Activated CD8-positive, alpha-beta memory T cell treated with anti-CD3 and anti-CD28 coated beads for 4 hours (primary cell): Measurements from ENCODE around the gene HMG20A.

Experiments used
- DNase-seq, 2 donors: peaks; one replicate each; pipeline ENCODE4 v3.0.0-alpha.2; 2020; ENCODE audit warnings: low read depth in 2 of 2

HMG20A gene

DNA sequence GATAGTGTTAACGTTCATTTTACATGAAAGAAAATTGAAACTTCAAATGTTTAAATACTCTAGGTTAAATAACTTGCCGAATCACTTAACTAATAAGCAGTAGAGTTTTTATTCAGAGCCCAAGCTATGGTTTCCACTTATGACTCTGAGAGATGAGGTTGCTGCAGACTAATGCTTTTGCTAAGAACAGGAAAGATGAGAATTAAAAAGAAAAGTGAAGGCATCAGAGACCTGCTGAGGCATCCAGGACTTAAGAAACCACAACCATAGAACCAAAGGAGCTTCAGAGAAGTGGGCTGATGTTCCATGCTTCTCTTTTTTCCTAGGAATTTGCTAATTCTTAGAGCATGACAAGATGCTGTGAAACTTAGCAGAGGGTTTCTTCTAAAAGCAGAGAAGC, 9.5 kb downstream of the HMG20A start:
- DNase-seq: no peak

DNA sequence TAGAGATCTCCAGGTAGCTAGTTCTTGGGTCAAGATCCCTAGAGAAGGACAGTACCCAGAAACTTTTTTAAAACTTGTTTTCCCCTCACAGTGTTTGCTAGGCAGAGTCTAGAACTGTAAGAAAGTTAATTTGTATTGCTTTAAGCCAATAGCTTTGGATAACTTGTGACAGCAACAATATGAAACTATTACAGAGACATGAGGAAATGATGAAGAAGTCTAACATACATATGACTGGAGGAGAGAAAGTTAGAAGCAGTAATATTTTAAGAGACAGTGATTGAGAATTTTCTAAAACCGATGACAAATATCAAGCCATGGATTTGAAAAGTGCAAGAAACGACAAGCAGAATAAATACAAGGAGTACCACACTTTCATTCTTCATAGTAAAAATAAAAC, 10.0 kb downstream of the HMG20A start:
- DNase-seq: no peak

DNA sequence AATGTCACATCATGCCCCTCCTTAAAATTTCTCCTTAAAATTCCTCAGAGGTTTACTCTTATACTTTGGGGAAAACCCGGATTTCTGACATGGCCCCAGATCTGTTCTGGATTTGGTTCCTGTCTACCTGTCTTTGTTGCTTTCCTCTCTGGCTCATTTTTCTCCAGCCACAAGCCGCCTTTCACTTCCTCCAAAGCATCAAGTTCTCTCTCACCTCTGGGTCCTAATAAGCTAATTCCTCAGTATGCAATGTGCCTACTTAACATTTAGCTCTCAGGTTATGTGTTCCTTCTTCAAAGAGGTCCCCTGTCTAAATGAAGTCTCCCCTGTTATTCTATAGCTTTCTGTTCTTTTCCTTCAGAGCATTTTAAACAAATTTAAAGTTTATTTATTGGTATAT, 16.1 kb downstream of the HMG20A start:
- DNase-seq: no peak

DNA sequence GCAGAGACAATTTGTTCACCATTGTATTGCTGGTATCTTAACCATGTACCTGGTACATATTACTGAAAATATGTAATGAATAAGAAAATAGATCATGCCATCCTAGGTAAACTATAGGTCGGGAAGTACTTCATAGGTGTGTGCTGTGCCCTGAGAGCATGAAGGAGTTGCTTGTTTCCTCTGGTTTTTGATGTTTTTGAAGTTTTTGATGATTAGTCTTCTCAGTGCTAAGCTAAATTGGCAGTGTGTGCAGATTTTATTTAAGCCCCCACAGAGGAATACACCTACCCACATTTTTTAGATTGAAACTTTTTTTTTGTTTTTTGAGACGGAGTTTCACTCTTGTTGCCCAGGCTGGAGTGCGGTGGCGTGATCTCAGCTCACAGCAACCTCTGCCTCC, 16.6 kb downstream of the HMG20A start:
- no peak for DNase-seq

DNA sequence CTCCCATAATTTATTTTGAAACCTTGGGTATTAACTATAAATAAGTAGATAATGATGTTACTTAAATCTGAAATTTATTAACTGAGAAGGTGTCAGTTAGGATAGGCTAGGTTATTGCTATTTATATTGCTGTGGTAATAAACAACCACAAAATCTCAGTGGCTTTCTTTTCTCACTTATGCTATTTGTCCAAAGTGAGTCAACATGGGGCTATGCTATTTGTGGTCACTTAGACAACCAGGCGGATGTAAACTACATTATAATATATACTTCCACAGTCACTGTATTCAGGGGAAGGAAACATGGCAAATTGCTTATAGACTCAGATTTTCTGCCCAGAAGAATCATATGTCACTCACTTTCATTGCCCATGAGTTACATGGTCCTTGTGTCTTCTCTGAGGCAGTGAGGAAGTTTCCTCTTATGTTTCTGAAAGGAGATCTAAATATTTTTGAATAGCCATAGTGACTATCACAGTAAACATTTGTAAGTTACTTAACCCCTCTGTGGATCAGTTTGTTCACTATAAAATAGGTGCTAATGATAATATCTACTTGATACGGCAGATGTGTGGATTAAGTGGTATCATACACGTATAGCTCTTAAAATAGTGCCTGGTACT, 19.8 kb downstream of the HMG20A start:
- DNase-seq: no peak

DNA sequence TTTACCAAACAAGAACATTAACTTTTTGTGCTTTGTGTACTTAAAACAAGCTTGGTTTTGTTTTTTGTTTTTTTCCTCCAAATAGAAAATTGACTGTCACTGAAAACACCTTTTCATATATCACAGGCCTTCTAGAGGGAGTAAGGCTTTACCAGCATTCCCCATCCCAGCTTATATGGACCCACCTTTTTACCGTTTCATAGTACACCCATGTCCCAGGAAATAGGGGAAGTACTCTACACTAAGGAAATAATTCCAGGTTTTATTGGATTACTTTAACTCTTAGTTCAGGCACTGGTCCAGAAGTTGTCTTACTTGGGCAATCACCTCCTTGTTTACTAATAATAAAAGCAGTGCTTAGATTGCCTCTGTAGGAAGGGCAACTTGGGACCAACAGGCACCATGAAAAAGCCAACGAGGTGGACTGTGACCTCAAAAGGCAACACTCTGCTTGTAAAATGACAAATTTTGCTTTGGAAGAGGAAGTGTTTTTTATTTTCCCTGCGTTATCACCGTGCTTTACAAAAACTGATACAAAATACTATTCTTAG, 26.2 kb downstream of the HMG20A start:
- DNase-seq: no peak

DNA sequence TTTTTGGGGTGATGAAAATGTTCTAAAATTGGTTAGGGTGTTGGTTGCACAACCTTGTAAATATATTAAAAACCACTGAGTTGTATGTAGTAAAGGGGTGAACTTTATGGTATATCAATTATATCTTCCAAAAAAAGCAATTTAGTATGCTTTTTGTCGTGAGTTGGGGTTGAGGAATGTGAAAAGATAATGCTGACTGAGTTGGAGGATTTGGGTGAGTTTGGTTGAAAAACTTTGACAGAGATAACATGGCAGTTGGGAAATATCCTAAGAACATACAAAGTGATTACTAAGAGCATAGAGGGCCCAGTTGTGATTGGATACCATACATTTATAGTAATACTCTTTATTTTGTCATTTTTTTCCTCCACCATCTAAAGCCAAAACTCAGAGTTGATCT, 33.6 kb downstream of the HMG20A start:
- no peak for DNase-seq

DNA sequence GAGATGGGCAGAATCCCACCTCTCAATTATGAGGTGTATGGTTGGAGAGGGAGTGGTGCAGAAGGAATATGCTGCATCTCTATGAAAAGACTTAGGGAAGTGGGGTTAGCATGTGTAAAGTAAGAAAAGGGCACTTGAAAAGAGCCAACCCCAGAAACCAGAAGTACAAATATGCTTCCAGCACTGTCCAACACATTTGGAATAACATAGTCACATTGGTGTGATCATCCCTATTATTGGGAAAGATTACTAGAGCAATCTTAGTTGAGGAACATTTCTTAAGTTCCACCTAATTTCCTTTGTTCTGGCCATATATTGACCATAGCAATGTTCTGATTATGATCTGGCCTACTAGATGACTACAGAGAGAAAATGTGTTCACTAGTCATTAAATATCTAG, 34.3 kb downstream of the HMG20A start:
- no peak for DNase-seq

DNA sequence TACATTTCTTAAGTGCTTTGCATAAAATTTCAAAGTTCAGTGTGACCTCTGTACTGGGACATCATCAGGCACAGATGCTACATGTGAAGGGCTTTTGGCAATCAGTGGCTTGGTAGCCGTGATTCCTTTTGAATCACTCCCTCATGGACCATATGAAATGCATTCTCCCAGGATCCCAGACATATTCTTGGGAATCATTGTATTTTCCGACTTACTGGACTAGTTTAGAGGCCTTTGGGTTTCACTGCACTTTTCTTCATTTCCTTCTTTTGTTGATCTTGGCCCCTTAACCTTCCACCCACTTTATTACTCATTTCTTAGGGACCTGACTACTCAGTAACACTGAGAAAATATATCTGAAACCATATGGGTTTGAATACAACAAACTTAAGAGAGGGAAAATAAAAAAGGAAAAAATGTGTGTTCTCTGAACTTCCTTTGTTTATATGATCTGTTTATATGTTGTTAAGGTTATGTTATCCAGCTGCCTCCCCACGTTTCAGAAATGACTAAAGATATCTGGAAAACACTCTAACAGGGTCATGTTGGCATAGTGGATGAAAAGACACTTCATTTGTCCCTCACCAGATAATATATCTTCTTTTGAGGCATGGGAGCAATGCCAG, 35.1 kb downstream of the HMG20A start:
- DNase-seq: no peak

DNA sequence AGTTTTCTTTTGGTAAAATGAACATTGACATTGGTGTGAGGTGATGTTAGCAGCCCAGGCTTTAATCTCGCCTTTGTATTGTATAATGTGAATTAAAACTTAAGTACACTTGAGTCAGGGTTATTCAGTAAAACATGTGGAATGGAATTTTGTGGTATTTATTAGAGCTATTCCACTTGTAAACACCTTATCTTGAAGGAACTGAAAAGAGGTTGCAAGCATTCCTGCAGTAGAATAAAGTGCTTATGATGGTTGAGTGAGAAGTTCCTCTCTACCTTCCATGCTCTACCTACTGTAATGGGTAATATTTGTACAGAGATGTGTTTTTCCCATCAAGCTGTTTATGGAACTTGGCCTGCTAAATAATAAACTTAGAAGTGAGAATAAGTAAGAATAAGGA, 36.1 kb downstream of the HMG20A start:
- DNase-seq: no peak

DNA sequence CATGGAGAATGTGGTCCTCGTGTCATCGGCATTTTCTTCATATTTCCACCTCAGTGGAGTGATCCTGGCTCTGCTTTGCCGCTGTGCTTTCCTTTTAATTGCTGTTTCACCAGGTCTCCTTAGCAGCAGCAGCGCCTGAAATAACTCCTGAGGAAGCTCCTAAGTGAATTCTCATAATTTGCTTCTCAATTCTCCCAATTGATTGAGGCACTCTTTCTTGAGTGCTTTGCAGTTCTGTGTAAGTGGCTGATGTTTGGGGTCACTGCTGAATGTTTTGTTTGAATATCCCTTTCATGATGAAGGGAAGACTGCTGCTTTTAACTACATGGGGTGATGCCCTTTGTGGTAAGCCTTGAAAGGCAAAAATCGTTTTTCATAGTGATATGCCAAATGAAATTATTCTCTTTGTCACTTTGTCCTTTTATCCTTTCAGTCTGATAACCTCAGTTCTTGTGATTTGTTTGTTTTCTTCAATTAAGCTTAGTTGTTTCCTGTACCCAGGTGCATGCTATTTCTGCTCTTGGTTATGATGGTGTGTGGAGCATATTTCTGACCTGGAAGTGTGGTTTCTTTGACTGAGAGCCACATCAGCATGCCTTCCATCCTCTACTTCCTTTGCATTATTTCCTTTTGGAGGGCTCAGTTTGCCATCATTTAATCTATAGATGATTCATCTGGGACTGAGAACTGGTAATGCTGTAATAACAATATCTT, 36.7 kb downstream of the HMG20A start:
- no peak for DNase-seq

DNA sequence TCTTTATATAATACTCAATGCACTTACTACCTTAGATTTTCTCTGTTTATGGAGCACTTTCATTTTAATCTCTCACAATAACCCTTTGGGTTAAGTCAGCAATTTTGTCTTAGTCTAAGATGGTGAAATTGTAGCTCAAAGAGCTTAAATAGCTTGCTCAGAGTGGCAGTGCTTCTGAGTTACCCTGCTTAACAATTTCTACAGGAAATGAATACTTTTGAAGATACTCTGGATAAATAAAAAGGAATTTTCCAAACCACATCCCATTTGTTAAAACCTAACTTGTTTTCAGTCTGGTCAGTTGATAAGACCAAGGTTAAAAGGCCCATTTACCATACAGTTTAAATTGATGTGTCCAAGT, 37.2 kb downstream of the HMG20A start:
- DNase-seq: no peak

DNA sequence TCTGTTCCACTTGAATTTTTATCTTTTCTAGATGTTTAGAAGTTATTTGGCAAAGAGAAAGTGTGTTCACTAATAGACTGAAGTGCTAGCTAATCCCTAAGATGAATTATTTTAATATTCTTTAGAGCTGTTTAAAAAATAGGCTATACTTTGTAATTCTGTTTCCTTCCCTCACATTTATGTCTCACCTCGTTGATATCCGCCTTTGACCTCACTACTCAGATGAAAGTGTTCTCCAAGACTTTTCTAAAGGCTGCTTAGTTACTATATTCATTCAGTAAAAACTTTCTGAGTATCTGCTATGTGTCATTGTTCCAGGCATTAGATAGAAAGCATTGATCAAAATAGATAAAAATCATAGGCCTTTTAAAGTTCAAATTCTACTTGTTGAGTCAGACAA, 38.3 kb downstream of the HMG20A start:
- no peak for DNase-seq

DNA sequence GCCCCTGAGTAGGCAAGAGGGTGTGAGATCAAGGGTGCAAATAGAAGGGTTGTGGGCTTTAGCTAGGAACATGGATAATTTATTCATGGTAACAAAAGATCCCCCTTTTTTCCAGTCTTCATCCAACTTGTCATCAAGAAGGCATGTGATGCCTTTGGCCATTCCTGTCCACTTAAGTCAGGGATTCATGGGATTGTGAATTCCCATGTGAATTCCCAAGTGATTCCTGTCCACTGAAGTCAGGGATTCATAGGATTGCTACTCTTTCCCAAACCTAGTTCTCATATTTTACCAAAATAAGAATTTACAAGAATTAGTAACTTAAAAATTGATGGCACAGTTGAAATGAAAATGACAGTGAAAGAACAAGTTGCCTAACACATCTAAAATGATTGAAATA, 40.8 kb downstream of the HMG20A start:
- DNase-seq: no peak

DNA sequence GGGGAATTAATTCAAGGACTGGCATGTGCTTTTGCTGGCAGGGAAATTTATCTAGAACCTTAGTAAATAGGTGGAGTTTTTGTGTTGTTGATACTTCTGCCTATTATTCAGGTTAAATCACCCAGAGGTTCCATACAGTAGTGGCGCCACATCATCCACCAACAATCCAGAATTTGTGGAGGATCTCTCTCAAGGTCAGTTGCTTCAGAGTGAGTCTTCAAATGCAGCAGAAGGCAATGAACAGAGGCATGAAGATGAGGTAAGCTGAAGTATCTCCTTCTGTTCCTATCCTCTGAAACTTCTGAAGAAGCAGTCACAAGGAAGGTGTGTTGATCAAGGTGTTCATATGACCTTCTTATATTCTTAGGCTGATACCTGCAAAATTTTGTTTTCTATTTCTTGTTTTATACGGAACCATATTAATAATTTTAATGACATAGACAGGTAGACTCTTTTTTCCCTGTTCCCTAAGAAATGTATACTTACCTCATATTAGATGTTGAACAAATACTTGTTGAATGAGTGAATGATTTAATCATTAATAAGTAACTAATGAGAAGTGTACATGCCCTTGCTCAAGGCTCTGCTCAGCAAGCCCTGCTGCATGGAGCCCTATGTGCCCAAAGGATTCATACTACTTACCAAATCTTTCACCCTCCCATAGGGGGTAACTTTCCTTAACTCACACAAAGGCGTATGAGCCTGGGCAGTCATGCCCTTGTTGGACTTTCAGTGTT, 43.6 kb downstream of the HMG20A start:
- no peak for DNase-seq

DNA sequence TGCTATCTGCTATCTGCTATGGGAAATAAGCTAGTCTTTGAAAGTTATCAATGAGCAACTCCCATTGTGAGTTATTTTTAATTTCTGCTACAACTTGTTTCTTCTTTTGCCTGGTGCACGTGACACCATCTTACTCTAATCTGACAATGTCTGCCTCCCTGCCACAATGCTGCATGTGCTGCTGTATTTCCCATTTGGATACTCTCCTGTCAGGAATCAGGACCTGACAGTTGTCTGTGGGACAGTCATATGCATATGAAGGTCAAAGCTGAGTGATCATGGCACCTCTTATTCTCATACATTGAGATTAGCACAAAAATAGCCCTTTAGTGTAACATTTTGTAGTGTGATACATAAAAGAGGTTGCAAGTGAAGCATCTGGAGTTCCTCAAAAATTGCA, 45.8 kb downstream of the HMG20A start:
- no peak for DNase-seq

DNA sequence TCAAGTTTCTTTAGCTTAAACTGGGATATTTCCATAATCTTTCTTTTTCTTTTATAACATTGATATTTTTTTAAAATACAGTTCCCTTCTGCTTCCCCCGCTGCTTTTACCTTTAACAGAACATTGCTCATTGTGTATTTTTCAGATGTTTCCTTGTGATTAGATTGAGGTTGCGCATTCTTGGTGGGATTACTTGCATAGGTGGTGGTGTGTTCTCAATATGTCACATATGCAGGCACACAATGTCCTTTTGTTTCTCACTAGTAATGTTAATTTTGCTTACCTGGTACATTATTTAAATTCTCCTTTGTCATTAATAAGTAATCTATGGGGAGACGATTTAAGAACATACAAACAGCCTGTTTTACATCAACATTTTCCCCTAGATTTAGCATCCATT, 48.2 kb downstream of the HMG20A start:
- DNase-seq: no peak

DNA sequence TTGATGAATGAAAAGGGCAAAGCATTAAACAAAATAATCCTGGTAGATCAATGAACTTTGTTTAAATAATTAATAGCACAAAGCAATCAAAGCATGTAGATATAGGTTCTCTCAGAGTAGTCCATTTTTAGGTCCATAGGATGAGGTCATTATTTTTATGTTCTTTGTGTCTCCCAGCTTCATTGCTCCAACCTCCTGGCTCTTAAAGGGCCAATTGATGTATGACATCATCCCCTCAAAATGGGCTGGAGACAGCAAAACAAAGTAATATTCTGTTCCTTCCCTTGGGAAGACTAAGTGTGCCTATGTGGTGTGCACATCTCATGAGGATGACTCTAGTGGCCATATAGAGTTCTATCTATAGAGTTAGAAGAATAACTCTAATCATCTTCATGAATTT, 49.5 kb downstream of the HMG20A start:
- DNase-seq: no peak

DNA sequence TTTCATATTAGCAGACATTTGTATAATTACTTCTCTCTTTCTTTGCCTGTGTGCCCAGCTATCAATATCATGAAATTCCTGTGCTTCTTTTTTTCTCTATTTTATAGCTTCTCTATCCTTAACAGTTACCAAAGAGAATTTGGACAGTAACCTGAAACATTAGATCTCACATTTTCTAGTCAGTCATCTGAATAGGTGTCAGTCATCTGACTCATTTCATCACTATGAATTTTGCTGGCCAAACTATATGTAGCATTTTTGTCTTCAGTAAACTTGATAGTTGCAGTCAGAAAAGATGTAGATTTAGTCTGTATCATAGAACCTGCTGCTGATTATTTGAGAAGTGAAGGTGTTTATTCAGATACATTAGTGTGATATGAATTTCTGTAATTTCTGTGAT, 52.6 kb downstream of the HMG20A start:
- no peak for DNase-seq

DNA sequence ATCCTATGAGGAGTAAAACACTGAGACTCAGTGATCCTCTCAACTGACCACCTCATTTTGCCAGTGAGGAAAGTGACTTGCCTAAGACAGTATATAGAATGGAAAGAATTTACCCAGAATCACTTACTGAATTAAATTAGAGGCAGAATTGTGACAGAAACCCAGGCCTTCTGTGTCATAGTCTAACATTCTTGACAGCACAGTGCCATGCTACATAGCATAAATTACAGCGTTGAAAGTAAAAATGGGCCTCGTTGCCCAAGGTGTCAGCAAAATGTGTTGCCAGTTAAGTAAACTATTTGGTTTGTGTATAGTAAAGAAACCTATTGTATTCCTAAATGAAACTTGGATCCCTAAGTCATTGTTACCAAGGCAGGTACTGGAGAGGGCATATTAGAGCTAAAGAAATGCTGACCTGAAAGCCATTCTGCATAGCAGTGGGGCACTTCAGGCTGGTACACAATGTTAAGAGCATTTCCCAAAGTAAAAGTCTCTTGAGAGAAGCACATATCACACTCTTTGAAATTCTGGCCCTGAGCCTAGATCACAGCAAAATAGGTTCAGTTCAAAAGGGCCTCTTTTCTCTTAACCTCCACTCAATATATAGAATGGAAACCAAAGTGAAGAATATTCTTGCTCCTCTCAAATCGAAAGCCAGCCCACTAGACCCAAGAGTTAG, 53.8 kb downstream of the HMG20A start:
- DNase-seq: no peak

DNA sequence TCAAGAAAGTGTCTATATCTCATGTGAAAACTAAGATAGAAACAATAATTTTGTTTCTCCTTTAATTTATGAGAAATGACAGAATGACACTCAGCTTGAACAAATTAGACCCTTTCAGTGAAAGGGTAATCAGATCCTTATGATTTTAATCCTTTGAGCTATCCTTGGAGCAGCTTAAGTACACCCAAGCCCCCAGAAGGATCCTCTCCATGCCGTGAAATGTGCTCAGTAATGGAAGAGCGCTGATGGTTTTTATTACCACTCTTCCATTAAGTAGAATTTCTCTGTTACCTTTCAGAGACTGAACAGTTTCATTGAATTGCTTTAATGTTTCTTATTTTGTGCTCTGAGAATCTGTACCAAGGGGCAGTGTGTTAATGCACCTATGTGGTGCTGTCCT, 54.3 kb downstream of the HMG20A start:
- no peak for DNase-seq

DNA sequence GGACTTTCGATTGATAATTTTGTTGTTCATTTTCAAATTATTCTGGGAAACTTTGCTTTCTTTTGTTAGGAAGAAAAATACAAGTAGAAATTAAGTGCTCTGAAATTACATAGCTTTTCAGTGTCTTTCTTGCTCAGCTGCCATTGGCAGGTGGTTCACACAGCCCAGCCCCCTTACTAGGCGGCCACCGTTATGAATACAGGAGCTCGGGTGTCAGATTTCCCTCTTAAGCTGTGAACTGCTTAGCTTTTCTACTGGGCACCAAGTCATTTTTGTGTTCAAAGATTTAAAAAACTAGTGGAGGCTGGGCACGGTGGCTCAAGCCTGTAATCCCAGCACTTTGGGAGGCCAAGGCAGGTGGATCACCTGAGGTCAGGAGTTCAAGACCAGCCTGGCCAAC, 55.2 kb downstream of the HMG20A start:
- no peak for DNase-seq
